H1 (cell line): Measurements from ENCODE around the gene BHMT. TPM values are rescaled to one million over a fixed set of nuclear protein-coding genes. Genes with fewer than 3 reads are reported as not detected.

Experiments used
- CTCF ChIA-PET: fragments of 300-600 bp; sonication (Branson Sonifier 250); formaldehyde crosslinking; loops from one replicate; lab custom pipeline; 2021; ENCODE audit not compliant: partially characterized antibody; lab: Charles Lee
- POLR2A ChIA-PET: fragments of 300-600 bp; sonication (Branson Sonifier 250); formaldehyde crosslinking; loops from one replicate; lab custom pipeline; 2021; ENCODE audit warnings: inconsistent platforms; ENCODE audit not compliant: partially characterized antibody; lab: Charles Lee
- DNase-seq, 2 experiments: peaks; one replicate each; pipeline versions ENCODE4 v3.0.0 to v3.0.0-alpha.2; 2010 to 2022; ENCODE audit warnings: low spot score in 2 of 2, low read depth in 1 of 2, mixed read lengths in 1 of 2
- FAIRE-seq: peaks from 2 replicates; lab custom pipeline; 2011; peaks lifted over from hg19 to GRCh38; lab: Jason Lieb, UNC
- H2AFZ ChIP-seq: 2 replicates; pipeline ENCODE4 v1.8.1; 2012; ENCODE audit warnings: low read length, inconsistent platforms
- H2AK5ac ChIP-seq: 2 replicates; pipeline ENCODE4 v1.6.1; 2013; ENCODE audit warnings: low read depth, low read length
- H2BK120ac ChIP-seq: replicated peaks from 2 replicates; pipeline ENCODE3; 2013; ENCODE audit warnings: low read depth, low read length, inconsistent platforms
- H2BK12ac ChIP-seq: 2 replicates; pipeline ENCODE4 v1.6.1; 2013; ENCODE audit warnings: low read depth, low read length
- H2BK15ac ChIP-seq: 2 replicates; pipeline ENCODE4 v1.6.1; 2013; ENCODE audit warnings: low read length
- H2BK20ac ChIP-seq: 2 replicates; pipeline ENCODE4 v1.6.1; 2013; ENCODE audit warnings: low read length
- H2BK5ac ChIP-seq: 2 replicates; pipeline ENCODE4 v1.6.1; 2013; ENCODE audit warnings: low read depth, low read length
- H3K14ac ChIP-seq: 2 replicates; pipeline ENCODE4 v1.6.1; 2013; ENCODE audit warnings: inconsistent platforms; ENCODE audit not compliant: insufficient read length
- H3K18ac ChIP-seq: 2 replicates; pipeline ENCODE4 v1.6.1; 2013; ENCODE audit warnings: low read length; ENCODE audit errors: extremely low read depth
- H3K23ac ChIP-seq: 2 replicates; pipeline ENCODE4 v1.6.1; 2013; ENCODE audit warnings: inconsistent platforms; ENCODE audit not compliant: insufficient read length
- H3K23me2 ChIP-seq: 2 replicates; pipeline ENCODE4 v1.6.1; 2013; ENCODE audit warnings: low read depth, low read length
- H3K27ac ChIP-seq: 2 replicates; pipeline ENCODE4 v1.6.1; 2011; ENCODE audit warnings: low read depth, low read length, inconsistent platforms
- H3K27me3 ChIP-seq, 4 experiments: replicated peaks in 1 of 4; 1 replicate in 1 of 4; 2 replicates in 3 of 4; pipeline versions ENCODE4 v1.6.1 to v1.8.1; 2011 to 2013; ENCODE audit warnings: low read length in 3 of 4, mild to moderate bottlenecking in 3 of 4, inconsistent platforms in 2 of 4, mixed read lengths in 2 of 4, moderate library complexity in 1 of 4; ENCODE audit not compliant: control insufficient read depth in 3 of 4, insufficient read depth in 3 of 4; ENCODE audit errors: extremely low read depth in 1 of 4
- H3K36me3 ChIP-seq, 4 experiments: 2 replicates each; pipeline versions ENCODE4 v1.6.1 to v1.8.1; 2011 to 2013; ENCODE audit warnings: mild to moderate bottlenecking in 4 of 4, low read length in 3 of 4, moderate library complexity in 2 of 4, control low read depth in 1 of 4, inconsistent platforms in 1 of 4; ENCODE audit not compliant: insufficient read depth in 4 of 4, control insufficient read depth in 2 of 4
- H3K4ac ChIP-seq: replicated peaks from 2 replicates; pipeline ENCODE3; 2013; ENCODE audit warnings: low read length, low read depth, mixed read lengths, inconsistent platforms; ENCODE audit not compliant: insufficient read length
- H3K4me1 ChIP-seq, 4 experiments: replicated peaks in 1 of 4; 1 replicate in 1 of 4; 2 replicates in 3 of 4; pipeline versions ENCODE4 v1.6.1 to v1.8.1; 2011 to 2013; ENCODE audit warnings: low read length in 3 of 4, inconsistent platforms in 2 of 4, mixed read lengths in 1 of 4; ENCODE audit not compliant: insufficient read depth in 4 of 4, control insufficient read depth in 3 of 4
- H3K4me2 ChIP-seq, 2 experiments: 2 replicates each; pipeline versions ENCODE4 v1.6.1 to v1.8.1; 2011 to 2013; ENCODE audit warnings: low read depth in 2 of 2, low read length in 2 of 2, control low read depth in 1 of 2, inconsistent platforms in 1 of 2, mild to moderate bottlenecking in 1 of 2; ENCODE audit not compliant: insufficient read depth in 1 of 2
- H3K4me3 ChIP-seq, 4 experiments: fragments of 200-600, 300-600 bp in 1 of 4; sonication (generic), shearing (Covaris generic), sonication (Bioruptor Twin) in 1 of 4; 2 replicates each; pipeline versions ENCODE4 v1.5.1 to v1.8.1; 2011 to 2016; ENCODE audit warnings: low read length in 4 of 4, low read depth in 3 of 4, control low read depth in 2 of 4, inconsistent platforms in 2 of 4, mild to moderate bottlenecking in 2 of 4, mixed read lengths in 1 of 4, moderate library complexity in 1 of 4; ENCODE audit not compliant: insufficient read depth in 2 of 4; ENCODE audit errors: extremely low read depth in 1 of 4
- H3K56ac ChIP-seq: replicated peaks from 2 replicates; pipeline ENCODE3; 2013; ENCODE audit warnings: low read depth, mild to moderate bottlenecking, mixed read lengths, low read length, inconsistent platforms; ENCODE audit not compliant: insufficient read length
- H3K79me1 ChIP-seq: 2 replicates; pipeline ENCODE4 v1.6.1; 2013; ENCODE audit warnings: low read depth, low read length, control low read depth
- H3K79me2 ChIP-seq, 2 experiments: 2 replicates each; pipeline versions ENCODE4 v1.6.1 to v1.8.1; 2012 to 2013; ENCODE audit warnings: low read length in 2 of 2, mild to moderate bottlenecking in 2 of 2, inconsistent platforms in 1 of 2; ENCODE audit not compliant: insufficient read depth in 2 of 2, control insufficient read depth in 1 of 2
- H3K9ac ChIP-seq, 4 experiments: replicated peaks in 1 of 4; 1 replicate in 1 of 4; 2 replicates in 3 of 4; pipeline versions ENCODE4 v1.6.1 to v1.8.1; 2011 to 2013; ENCODE audit warnings: low read depth in 3 of 4, low read length in 3 of 4, control low read depth in 2 of 4, mild to moderate bottlenecking in 2 of 4, moderate library complexity in 2 of 4, inconsistent platforms in 1 of 4; ENCODE audit errors: extremely low read depth in 1 of 4
- H3K9me3 ChIP-seq, 2 experiments: 2 replicates each; pipeline versions ENCODE4 v1.6.1 to v1.8.1; 2012 to 2013; ENCODE audit warnings: mild to moderate bottlenecking in 2 of 2, moderate library complexity in 2 of 2, control low read depth in 1 of 2, inconsistent platforms in 1 of 2, low read depth in 1 of 2, low read length in 1 of 2, mixed read lengths in 1 of 2; ENCODE audit not compliant: insufficient read depth in 2 of 2
- H4K20me1 ChIP-seq, 2 experiments: replicated peaks in 1 of 2; 2 replicates each; pipeline versions ENCODE3 to v1.8.1; 2011 to 2013; ENCODE audit warnings: inconsistent platforms in 2 of 2, low read length in 2 of 2, mild to moderate bottlenecking in 1 of 2; ENCODE audit not compliant: insufficient read depth in 2 of 2, control insufficient read depth in 1 of 2
- H4K5ac ChIP-seq: 2 replicates; pipeline ENCODE4 v1.6.1; 2013; ENCODE audit warnings: low read length, low read depth, mixed read lengths, inconsistent platforms; ENCODE audit not compliant: insufficient read length
- H4K8ac ChIP-seq: 2 replicates; pipeline ENCODE4 v1.8.0; 2013; ENCODE audit warnings: mild to moderate bottlenecking, moderate library complexity, low read length, inconsistent platforms; ENCODE audit not compliant: insufficient read depth; ENCODE audit errors: extremely low read depth
- H4K91ac ChIP-seq: replicated peaks from 2 replicates; pipeline ENCODE3; 2013; ENCODE audit warnings: low read length, mixed read lengths, inconsistent platforms; ENCODE audit not compliant: insufficient read length
- BCL11A ChIP-seq, 2 experiments: IDR thresholded peaks; one replicate each; pipeline ENCODE4 v1.6.1; 2011; ENCODE audit warnings: low read depth in 2 of 2, low read length in 2 of 2, mild to moderate bottlenecking in 2 of 2
- CEBPB ChIP-seq: IDR thresholded peaks from 2 replicates; pipeline ENCODE4 v1.6.1; 2012; ENCODE audit warnings: low read depth, low read length
- CHD1 ChIP-seq: IDR thresholded peaks from 2 replicates; pipeline ENCODE4 v1.6.1; 2012; ENCODE audit warnings: low read depth, low read length, improper control_type of control experiment
- KDM1A ChIP-seq: fragments of 200-600, 300-600 bp; sonication (generic); IDR thresholded peaks from 2 replicates; pipeline ENCODE4 v1.7.1; 2016; ENCODE audit warnings: mild to moderate bottlenecking, low read length, borderline replicate concordance
- KDM4A ChIP-seq: IDR thresholded peaks from one replicate; pipeline ENCODE4 v1.7.1; 2012; ENCODE audit warnings: low read depth, mild to moderate bottlenecking, moderate library complexity, low read length, inconsistent platforms; ENCODE audit not compliant: severe bottlenecking
- POLR2A ChIP-seq, 2 experiments: IDR thresholded peaks; 1 replicate in 1 of 2; 2 replicates in 1 of 2; pipeline ENCODE4 v1.6.1; 2011; ENCODE audit warnings: low read depth in 2 of 2, low read length in 2 of 2, mild to moderate bottlenecking in 2 of 2; ENCODE audit errors: control extremely low read depth in 1 of 2
- POU5F1 ChIP-seq: IDR thresholded peaks from 2 replicates; pipeline ENCODE4 v1.6.1; 2011; ENCODE audit warnings: low read depth, mild to moderate bottlenecking, low read length, moderate library complexity
- SP1 ChIP-seq: IDR thresholded peaks from 2 replicates; pipeline ENCODE4 v1.6.1; 2011; ENCODE audit warnings: low read depth, low read length
- SP4 ChIP-seq: IDR thresholded peaks from 2 replicates; pipeline ENCODE4 v1.6.1; 2012; ENCODE audit warnings: low read length, inconsistent platforms
- TBP ChIP-seq: IDR thresholded peaks from 2 replicates; pipeline ENCODE4 v1.6.1; 2011; ENCODE audit warnings: low read depth, low read length, improper control_type of control experiment
- YY1 ChIP-seq: IDR thresholded peaks from 2 replicates; pipeline ENCODE4 v1.6.1; 2011; ENCODE audit warnings: low read depth, mild to moderate bottlenecking, low read length
- WGBS, 2 experiments: shearing (Covaris generic) in 1 of 2; methylation state at CpG; one replicate each; pipeline versions ENCODE4 v1.1.6 to v1.1.7; 2013 to 2015; ENCODE audit warnings: low lambda C conversion rate in 2 of 2, mixed read lengths in 2 of 2, inconsistent platforms in 1 of 2, low coverage in 1 of 2, missing lambda C conversion rate in 1 of 2; ENCODE audit not compliant: insufficient replicate concordance in 2 of 2, insufficient coverage in 1 of 2, insufficient read length in 1 of 2; ENCODE audit errors: extremely low coverage in 1 of 2, missing lambda C conversion rate in 1 of 2; 5-methylcytosine and 5-hydroxymethylcytosine counted together
- polyA plus RNA-seq, 7 experiments: library from polyadenylated mRNA; depleted of rRNA in 3 of 7; stranded (reverse) in 5 of 7; unstranded in 2 of 7; fragments of >200 nt in 5 of 7; fragments of 200-250 nt in 2 of 7; gene quantifications; 1 replicate in 5 of 7; 2 replicates in 1 of 7; 4 replicates in 1 of 7; pipeline versions ENCODE4 v1.2.1 to v1.2.3, GENCODE V29; 2011 to 2013; ENCODE audit warnings: missing spikeins in 2 of 7, mixed read lengths in 2 of 7
- total RNA-seq: library from RNA; stranded (reverse); fragmentation: NEBNext Ultra II Directional; extraction: Animal tissue kit (Norgen Biotek cat#: 25700); gene quantifications from 2 replicates; pipeline ENCODE4 v1.2.1, GENCODE V29; 2021
- TF ChIP-seq, protein P1 (sequence below): IDR thresholded peaks from 2 replicates; pipeline ENCODE4 v1.6.1; 2012; ENCODE audit warnings: inconsistent platforms

The BHMT gene
- total and polyA plus RNA-seq, 2 of the 8 experiments (the other 6 are each of a cell fraction or from before 2014, with no cell fraction given), result 0.54 to 1.6 TPM

DNA sequence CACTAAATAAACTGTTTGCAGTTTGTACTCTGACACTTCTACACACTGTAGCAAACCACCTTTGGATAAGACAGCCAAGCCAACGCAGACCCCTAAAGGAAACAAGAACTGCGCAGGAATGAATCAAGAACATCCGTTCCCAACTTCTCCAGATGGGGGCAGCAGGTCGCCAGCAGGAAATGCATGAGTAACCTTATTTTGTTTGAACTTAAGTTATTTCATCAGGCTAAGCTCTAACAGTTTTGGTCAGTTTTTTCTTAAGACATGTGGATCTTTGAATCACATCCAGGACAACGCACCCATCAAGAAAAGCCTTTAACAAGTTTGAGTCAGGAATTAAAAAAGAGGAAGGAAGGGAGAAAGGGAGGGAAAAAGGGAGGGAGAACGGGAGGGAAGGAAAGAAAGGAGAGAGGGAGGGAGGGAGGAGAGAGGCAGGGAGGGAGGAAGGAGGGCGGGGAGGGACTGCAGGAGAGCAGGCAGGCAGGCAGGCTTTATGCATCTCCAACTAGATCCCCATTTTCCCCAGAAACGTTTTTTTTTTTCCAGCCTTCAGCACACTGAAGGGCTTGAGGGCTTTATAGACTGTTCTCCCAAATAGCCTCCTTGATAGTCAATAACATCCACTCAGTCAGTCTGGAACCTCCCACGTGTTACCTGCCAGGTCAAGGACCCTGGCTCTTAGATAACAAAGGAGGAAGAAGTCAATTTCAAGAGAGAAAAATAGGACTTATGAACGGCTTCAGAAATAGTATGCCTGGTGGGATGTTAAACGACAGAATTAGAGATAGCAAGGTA lies 22.2 kb downstream of the BHMT start:
- Histone ChIP-seq H2BK15ac (no peak overlapping the region), H3K4ac (no peak overlapping the region), H3K56ac (no peak overlapping the region), H3K9ac (peak overlapping the region in 1 of 4 experiments; percentile 26; a peak in 2 of 7 replicates), H2BK5ac (peak overlapping the region; percentile 61), H3K14ac (no peak overlapping the region), H3K79me1 (no peaks in the 10 kb centered on the region; the same call in 1 of the 2 replicates), H3K36me3 (no peaks in the 10 kb centered on the region), H2AK5ac (no peak overlapping the region), H3K4me3 (peak overlapping the region; percentile 12 to 54 (median 29); a peak in 7 of 8 replicates), H3K23ac (no peak overlapping the region), H3K4me1 (peaks cover 0 to 7% (median 1%) of the 10 kb centered on the region in 4 experiments; a peak in 5 of 7 replicates), H3K79me2 (no peaks in the 10 kb centered on the region), H3K9me3 (no peaks in the 10 kb centered on the region), H3K18ac (peak overlapping the region; percentile 51), H4K8ac (no peak overlapping the region), H2BK20ac (0 out of 2 replicates have a peak overlapping the region, but pooled peaks have one; percentile 50), H3K23me2 (no peaks in the 10 kb centered on the region; the same call in none of the 2 replicates), H3K27ac (no peak overlapping the region), H3K27me3 (no peaks in the 10 kb centered on the region), H2AFZ (peak overlapping the region; percentile 57; the same call in 1 of the 2 replicates), H4K5ac (no peak overlapping the region), H4K20me1 (no peaks in the 10 kb centered on the region), H4K91ac (no peak overlapping the region), H3K4me2 (peak overlapping the region; percentile 19 to 57), H2BK12ac (peak overlapping the region; percentile 55), H2BK120ac (no peak overlapping the region)
- DNase-seq (peak; percentile 58 to 79), FAIRE-seq (peak; percentile 73)
- WGBS, 2 experiments, result 11% methylated on average over 10 of the region's 11 CpGs; no CpG with 5 or more reads in 1 of the 2 experiments
- ChIA-PET POLR2A (interaction anchor here (1.1 to 1.4 kb wide), 4 partner anchors 13 to 148 kb away, joined by 3 read pairs; no protein-coding TSS in a partner anchor), CTCF (interaction anchor here (0.6 to 6.6 kb wide), 60 partner anchors 11 to 660 kb away, joined by 3 to 243 read pairs (median 4); partner anchors contain the start of gene ARSB)
- no peak for TF ChIP-seq BCL11A (IDR thresholded peaks at IDR 0.05; ENCODE audit: low read depth in 2 of 2, low read length in 2 of 2)
- no peak for TF ChIP-seq SP4
- TF ChIP-seq, protein P1, sequence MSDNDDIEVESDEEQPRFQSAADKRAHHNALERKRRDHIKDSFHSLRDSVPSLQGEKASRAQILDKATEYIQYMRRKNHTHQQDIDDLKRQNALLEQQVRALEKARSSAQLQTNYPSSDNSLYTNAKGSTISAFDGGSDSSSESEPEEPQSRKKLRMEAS, result peak; percentile 42
- TF ChIP-seq POU5F1, result no peak
- no peak for TF ChIP-seq POLR2A (IDR thresholded peaks at IDR 0.05; ENCODE audit: control extremely low read depth in 1 of 2, low read depth in 2 of 2, low read length in 2 of 2)
- TF ChIP-seq KDM4A, result no peak
- no peak for TF ChIP-seq CEBPB
- no peak for TF ChIP-seq TBP
- no peak for TF ChIP-seq KDM1A
- TF ChIP-seq SP1, result no peak
- 0 out of 2 replicates have a peak, but pooled peaks have one; percentile 6 for TF ChIP-seq YY1
- TF ChIP-seq CHD1, result no peak
